ENCODE results near the gene LRMDA. TPM values are rescaled to one million over a fixed set of nuclear protein-coding genes. Genes with fewer than 3 reads are reported as not detected.

The LRMDA gene
- total and polyA plus RNA-seq, 2 of the 13 experiments (the other 11 are each of a cell fraction or from before 2014, with no cell fraction given), result 13.4 to 22.0 TPM

GRCh38 chr10:76034353-76035205 lies 603.2 kb downstream of the LRMDA start:
- BruUV-seq (replicated peaks), result no TSS peak
- H3K36me3 ChIP-seq (replicated peaks in 1 of 2; ENCODE audit: control insufficient read depth in 1 of 2, insufficient read depth in 2 of 2, low read length in 2 of 2), result peaks cover 0 to 2% of the 10 kb centered on the region in 2 experiments; a peak in 4 of 5 replicates
- ChIA-PET POLR2A (interaction anchor here (0.7 to 9.5 kb wide), 15 partner anchors 10 to 633 kb away, joined by 3 to 145 read pairs (median 9); partner anchors contain the start of genes LRMDA and ZNF503), CTCF (ENCODE audit: low intra/inter-chr PET ratio, low total read pairs) (interaction anchor here (1.2 kb wide), 1 partner anchor 9 kb away, joined by 3 read pairs; no protein-coding TSS in a partner anchor)
- H3K4me2 ChIP-seq (ENCODE audit: low read depth, low read length), result peak overlapping the region; percentile 95
- DNase-seq (ENCODE audit: low spot score) (no peak), FAIRE-seq (no peak), ATAC-seq (no peak)
- H2AFZ ChIP-seq (ENCODE audit: low read length), result no peak overlapping the region
- H4K20me1 ChIP-seq (ENCODE audit: insufficient read depth, low read length), result no peaks in the 10 kb centered on the region
- peaks cover 74% of the 10 kb centered on the region for H3K4me1 ChIP-seq (ENCODE audit: insufficient read depth, low read length)
- H3K27me3 ChIP-seq (ENCODE audit: control insufficient read depth in 1 of 2, insufficient read depth in 2 of 2, low read length in 2 of 2), result no peaks in the 10 kb centered on the region; a peak in 1 of 5 replicates
- H3K9ac ChIP-seq (ENCODE audit: insufficient read depth, low read depth, low read length), result peak overlapping the region; percentile 64
- H3K79me2 ChIP-seq (ENCODE audit: insufficient read depth, low read length), result peaks cover 29% of the 10 kb centered on the region
- peak overlapping the region; percentile 97 for H3K27ac ChIP-seq (ENCODE audit: extremely low read length, insufficient read depth, low read length)
- intact Hi-C loops (cut with micrococcal nuclease; ENCODE audit: unreplicated experiment) (loop anchor here (5.0 kb wide), 1 partner anchor 122 kb away; no protein-coding TSS in a partner anchor), in situ Hi-C loops (cut with HindIII; ENCODE audit: extremely low pct_ligation_motif_present, low pct_unique_long_range_greater_than_20kb) (loop anchor here (10.0 kb wide), 2 partner anchors 260 to 640 kb away; no protein-coding TSS in a partner anchor)
- peak overlapping the region in 1 of 3 experiments; percentile 75; a peak in 2 of 6 replicates for H3K4me3 ChIP-seq (replicated peaks in 1 of 3; ENCODE audit: insufficient read depth in 1 of 3, low read depth in 2 of 3, low read length in 3 of 3)
- H3K9me3 ChIP-seq (ENCODE audit: low read length), result peaks cover 22% of the 10 kb centered on the region
- WGBS (ENCODE audit: low lambda C conversion rate), result 67% methylated on average over 23 of the region's 23 CpGs
- TF ChIP-seq, protein P1, sequence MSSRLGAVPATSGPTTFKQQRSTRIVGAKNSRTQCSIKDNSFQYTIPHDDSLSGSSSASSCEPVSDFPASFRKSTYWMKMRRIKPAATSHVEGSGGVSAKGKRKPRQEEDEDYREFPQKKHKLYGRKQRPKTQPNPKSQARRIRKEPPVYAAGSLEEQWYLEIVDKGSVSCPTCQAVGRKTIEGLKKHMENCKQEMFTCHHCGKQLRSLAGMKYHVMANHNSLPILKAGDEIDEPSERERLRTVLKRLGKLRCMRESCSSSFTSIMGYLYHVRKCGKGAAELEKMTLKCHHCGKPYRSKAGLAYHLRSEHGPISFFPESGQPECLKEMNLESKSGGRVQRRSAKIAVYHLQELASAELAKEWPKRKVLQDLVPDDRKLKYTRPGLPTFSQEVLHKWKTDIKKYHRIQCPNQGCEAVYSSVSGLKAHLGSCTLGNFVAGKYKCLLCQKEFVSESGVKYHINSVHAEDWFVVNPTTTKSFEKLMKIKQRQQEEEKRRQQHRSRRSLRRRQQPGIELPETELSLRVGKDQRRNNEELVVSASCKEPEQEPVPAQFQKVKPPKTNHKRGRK (CRISPR knock-in tag; IDR thresholded peaks at IDR 0.05), result 0 out of 2 replicates have a peak, but pooled peaks have one; percentile 21
- TF ChIP-seq, protein P2, sequence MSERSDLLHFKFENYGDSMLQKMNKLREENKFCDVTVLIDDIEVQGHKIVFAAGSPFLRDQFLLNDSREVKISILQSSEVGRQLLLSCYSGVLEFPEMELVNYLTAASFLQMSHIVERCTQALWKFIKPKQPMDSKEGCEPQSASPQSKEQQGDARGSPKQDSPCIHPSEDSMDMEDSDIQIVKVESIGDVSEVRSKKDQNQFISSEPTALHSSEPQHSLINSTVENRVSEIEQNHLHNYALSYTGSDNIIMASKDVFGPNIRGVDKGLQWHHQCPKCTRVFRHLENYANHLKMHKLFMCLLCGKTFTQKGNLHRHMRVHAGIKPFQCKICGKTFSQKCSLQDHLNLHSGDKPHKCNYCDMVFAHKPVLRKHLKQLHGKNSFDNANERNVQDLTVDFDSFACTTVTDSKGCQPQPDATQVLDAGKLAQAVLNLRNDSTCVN (CRISPR knock-in tag; IDR thresholded peaks at IDR 0.05; ENCODE audit: borderline replicate concordance), result no peak
- no peak for TF ChIP-seq ZBTB44 (CRISPR knock-in tag; IDR thresholded peaks at IDR 0.05)
- TF ChIP-seq GATAD2A (CRISPR knock-in tag; IDR thresholded peaks at IDR 0.05), result no peak
- TF ChIP-seq AGO2 (optimal IDR thresholded peaks at IDR 0.05; ENCODE audit: low read depth, low read length), result peak; percentile 35
- TF ChIP-seq MAF1 (CRISPR knock-in tag; IDR thresholded peaks at IDR 0.05; ENCODE audit: borderline replicate concordance), result no peak
- no peak for TF ChIP-seq SMYD3 (CRISPR knock-in tag; IDR thresholded peaks at IDR 0.05)
- no peak for TF ChIP-seq NFE2 (CRISPR knock-in tag; IDR thresholded peaks at IDR 0.05)
- 0 out of 2 replicates have a peak, but pooled peaks have one; percentile 15 for TF ChIP-seq KAT7 (CRISPR knock-in tag; IDR thresholded peaks at IDR 0.05; ENCODE audit: borderline replicate concordance)
- TF ChIP-seq, protein P3, sequence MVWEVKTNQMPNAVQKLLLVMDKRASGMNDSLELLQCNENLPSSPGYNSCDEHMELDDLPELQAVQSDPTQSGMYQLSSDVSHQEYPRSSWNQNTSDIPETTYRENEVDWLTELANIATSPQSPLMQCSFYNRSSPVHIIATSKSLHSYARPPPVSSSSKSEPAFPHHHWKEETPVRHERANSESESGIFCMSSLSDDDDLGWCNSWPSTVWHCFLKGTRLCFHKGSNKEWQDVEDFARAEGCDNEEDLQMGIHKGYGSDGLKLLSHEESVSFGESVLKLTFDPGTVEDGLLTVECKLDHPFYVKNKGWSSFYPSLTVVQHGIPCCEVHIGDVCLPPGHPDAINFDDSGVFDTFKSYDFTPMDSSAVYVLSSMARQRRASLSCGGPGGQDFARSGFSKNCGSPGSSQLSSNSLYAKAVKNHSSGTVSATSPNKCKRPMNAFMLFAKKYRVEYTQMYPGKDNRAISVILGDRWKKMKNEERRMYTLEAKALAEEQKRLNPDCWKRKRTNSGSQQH (CRISPR knock-in tag; IDR thresholded peaks at IDR 0.05; ENCODE audit: low read depth), result no peak
- TF ChIP-seq DPF2 (CRISPR knock-in tag; IDR thresholded peaks at IDR 0.05; ENCODE audit: borderline replicate concordance, low read depth), result no peak
- no peak for TF ChIP-seq DR1 (CRISPR knock-in tag; IDR thresholded peaks at IDR 0.05)

All from HepG2 (cell line).